HG03460 (cell line): ENCODE results near the gene RAB5B.
"Not testable (repeated sequence)": the region's sequence is repeated elsewhere in the genome, so short reads cannot be mapped to it uniquely, and the experiment has no call there.

ENCODE experiments used
- ATAC-seq: cut with Tn5 transposase; IDR thresholded peaks from one replicate; pipeline ENCODE4 v1.9.1; 2021; ENCODE audit not compliant: unreplicated experiment

RAB5B gene

GRCh38 chr12:56013482-56013881, 39.6 kb downstream of the RAB5B start:
- ATAC-seq = no peak

GRCh38 chr12:56014205-56014604, 40.3 kb downstream of the RAB5B start:
- no peak for ATAC-seq

- ATAC-seq = no peak
Measured at GRCh38 chr12:56017181-56017580, 43.3 kb downstream of the RAB5B start.

GRCh38 chr12:56018356-56018755, 44.5 kb downstream of the RAB5B start:
- no peak for ATAC-seq

GRCh38 chr12:56020423-56021184, 46.7 kb downstream of the RAB5B start, which contains the start of gene IKZF4:
TSS of gene IKZF4 (plus strand) at chr12:56021043. CDS start at chr12:56021494, 451 bp downstream.
- ATAC-seq = no peak

GRCh38 chr12:56021889-56022497, 48.1 kb downstream of the RAB5B start:
- no peak for ATAC-seq

GRCh38 chr12:56028511-56029165, 54.8 kb downstream of the RAB5B start:
- ATAC-seq = no peak

- ATAC-seq = no peak
Measured at GRCh38 chr12:56029166-56029519, 55.3 kb downstream of the RAB5B start.

- no peak for ATAC-seq
Measured at GRCh38 chr12:56029666-56030293, 55.9 kb downstream of the RAB5B start.

GRCh38 chr12:56031987-56032386, 58.1 kb downstream of the RAB5B start:
- no peak for ATAC-seq

- ATAC-seq = no peak
Measured at GRCh38 chr12:56034586-56035332, 60.9 kb downstream of the RAB5B start.

- no peak for ATAC-seq
Measured at GRCh38 chr12:56037161-56037560, 63.3 kb downstream of the RAB5B start.

- no peak for ATAC-seq
Measured at GRCh38 chr12:56038022-56038655, 64.3 kb downstream of the RAB5B start.

GRCh38 chr12:56040151-56040550, 66.3 kb downstream of the RAB5B start:
- ATAC-seq = no peak

GRCh38 chr12:56040963-56041551, 67.2 kb downstream of the RAB5B start:
- no peak for ATAC-seq

GRCh38 chr12:56041552-56042429, 67.9 kb downstream of the RAB5B start, which contains the start of gene RPS26:
TSS of gene RPS26 (plus strand) at chr12:56041918. CDS start at chr12:56042167, 249 bp downstream.
- ATAC-seq = peak; percentile 94

- ATAC-seq = not testable (repeated sequence)
Measured at GRCh38 chr12:56042430-56042813, 68.5 kb downstream of the RAB5B start.

- no peak for ATAC-seq
Measured at GRCh38 chr12:56042843-56043242, 69.0 kb downstream of the RAB5B start.
